Measurements from ENCODE around the gene ACP2.

GRCh38 chr11:47248304-47248663 is 330 bp downstream of the ACP2 start:
- no peak for TF ChIP-seq CTCF (IDR thresholded peaks at IDR 0.05)
- no peak for TF ChIP-seq POLR2A (IDR thresholded peaks at IDR 0.05)

Measured in adrenal gland (tissue), 5 donors.